K562 (cell line): ENCODE data around the gene LAMTOR1. TPM values are rescaled to one million over a fixed set of nuclear protein-coding genes. Genes with fewer than 3 reads are reported as not detected.
A peak's percentile ranks its signal among the peaks of the same experiment; 100 is the strongest.

Experiments used
- BHLHE40 ChIP-seq: IDR thresholded peaks from 2 replicates; pipeline ENCODE4 v1.6.1; 2011; ENCODE audit warnings: low read length, improper control_type of control experiment
- BRD9 ChIP-seq: fragments of 450-650 bp; IDR thresholded peaks from 2 replicates; pipeline ENCODE4 v1.6.1; 2018; ENCODE audit warnings: low read depth; ENCODE audit not compliant: partially characterized antibody
- DMBX1 ChIP-seq: fragments of 250-450 bp; sonication (Bioruptor Pico); IDR thresholded peaks from 2 replicates; pipeline ENCODE4 v1.8.0; 2022; ENCODE audit warnings: inconsistent platforms, mild to moderate bottlenecking, moderate library complexity, borderline replicate concordance
- FOXP1 ChIP-seq: sonication (generic); formaldehyde crosslinking; IDR thresholded peaks from 2 replicates; pipeline ENCODE4 v1.8.0; 2022; ENCODE audit warnings: mild to moderate bottlenecking, missing genetic modification reagents
- JUNB ChIP-seq: fragments of 450-650 bp; formaldehyde crosslinking; conservative IDR thresholded peaks from 2 replicates; pipeline ENCODE4 v1.4.0; 2020; ENCODE audit warnings: mild to moderate bottlenecking
- KLF13 ChIP-seq: fragments of 450-650 bp; IDR thresholded peaks from 2 replicates; pipeline ENCODE4 v1.6.1; 2016; ENCODE audit warnings: missing genetic modification characterization, low read depth, mild to moderate bottlenecking, missing compliant biosample characterization, moderate library complexity, borderline replicate concordance
- NFRKB ChIP-seq: fragments of 450-650 bp; IDR thresholded peaks from 2 replicates; pipeline ENCODE4 v1.6.1; 2016; ENCODE audit warnings: low read depth
- PTBP1 ChIP-seq: fragments of 200-400 bp; formaldehyde crosslinking; IDR thresholded peaks from 2 replicates; pipeline ENCODE4 v1.6.1; 2017; ENCODE audit warnings: low read depth, low read length
- ZNF584 ChIP-seq: fragments of 200-800 bp; sonication (Bioruptor generic); IDR thresholded peaks from 2 replicates; pipeline ENCODE4 v1.6.1; 2016; ENCODE audit warnings: low read depth, mild to moderate bottlenecking, missing genetic modification characterization, missing compliant biosample characterization
- polyA plus RNA-seq, 8 experiments: library from polyadenylated mRNA; depleted of rRNA in 4 of 8; stranded (reverse) in 5 of 8; unstranded in 3 of 8; fragments of >200 nt; fragmentation: Nextera tagmentation in 2 of 8; fragmentation: Illumina TruSeq in 1 of 8; extraction: Ambion mirVana in 2 of 8; extraction: Trizol in 1 of 8; gene quantifications; 2 replicates each; pipeline versions ENCODE4 v1.2.1 to v1.2.3, GENCODE V29; 2011 to 2014; ENCODE audit warnings: inconsistent platforms in 1 of 8, missing spikeins in 1 of 8
- total RNA-seq, 7 experiments: library from RNA; depleted of rRNA in 6 of 7; stranded (reverse); fragments of >200 nt in 6 of 7; fragmentation: Illumina TruSeq in 2 of 7; extraction: Trizol in 2 of 7; gene quantifications; 2 replicates each; pipeline versions ENCODE4 v1.2.1 to v1.2.3, GENCODE V29; 2011 to 2021; ENCODE audit warnings: low replicate concordance in 1 of 7
- TF ChIP-seq, protein P1 (sequence below): fragments of 450-650 bp; conservative IDR thresholded peaks from 2 replicates; pipeline ENCODE4 v1.6.1; 2016; ENCODE audit warnings: missing genetic modification characterization, low read depth, mild to moderate bottlenecking, control low read depth, missing compliant biosample characterization
- TF ChIP-seq, protein P2 (sequence below): sonication (generic); formaldehyde crosslinking; IDR thresholded peaks from 2 replicates; pipeline ENCODE4 v1.8.0; 2022; ENCODE audit warnings: missing genetic modification reagents, mild to moderate bottlenecking, moderate library complexity, borderline replicate concordance
- TF ChIP-seq, protein P3 (sequence below), 3 experiments: IDR thresholded peaks in 2 of 3; conservative IDR thresholded peaks in 1 of 3; 2 replicates each; pipeline ENCODE4 v1.5.1; 2011 to 2012; ENCODE audit warnings: low read length in 3 of 3, mild to moderate bottlenecking in 3 of 3, control low read depth in 2 of 3, improper control_type of control experiment in 1 of 3, inconsistent platforms in 1 of 3, low read depth in 1 of 3, mixed read lengths in 1 of 3, moderate library complexity in 1 of 3; ENCODE audit not compliant: insufficient read depth in 2 of 3
- TF ChIP-seq, protein P4 (sequence below), 2 experiments: fragments of 250-450 bp in 1 of 2; fragments of 450-650 bp in 1 of 2; sonication (Bioruptor Pico) in 1 of 2; IDR thresholded peaks; 2 replicates each; pipeline versions ENCODE4 v1.6.1 to v1.8.0; 2016 to 2021; ENCODE audit warnings: mild to moderate bottlenecking in 2 of 2, moderate library complexity in 2 of 2, missing compliant biosample characterization in 1 of 2, missing genetic modification characterization in 1 of 2

LAMTOR1 gene
- total and polyA plus RNA-seq, 9 of the 15 experiments (the other 6 are each of a cell fraction or from before 2014, with no cell fraction given), result 62.6 to 104 (median 85.3) TPM

DNA sequence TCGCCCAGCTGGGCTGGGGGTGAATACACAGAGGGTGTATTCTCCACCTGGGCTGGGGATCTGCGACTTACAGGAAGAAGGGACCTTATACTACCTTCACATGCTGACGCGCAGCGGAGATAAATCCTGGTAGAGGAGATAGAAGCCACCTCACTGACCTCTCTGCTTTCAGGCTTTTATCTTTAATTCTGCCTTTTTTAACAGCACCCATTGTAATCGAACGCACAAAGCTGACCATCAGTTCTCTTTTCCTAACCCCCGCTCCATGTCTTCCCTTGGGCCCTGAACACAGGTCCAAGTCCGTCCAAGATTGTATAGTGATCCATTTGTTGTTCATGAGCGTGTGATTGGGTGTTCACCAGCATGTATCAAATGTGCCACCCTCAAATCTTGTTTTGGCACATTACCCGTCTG is 664 bp upstream of the LAMTOR1 start (continued):
- TF ChIP-seq KLF13 (no peak), PTBP1 (0 out of 2 replicates have a peak, but pooled peaks have one; percentile 35), ZNF584 (peak; percentile 32; the same call in 1 of the 2 replicates), FOXP1 (CRISPR knock-in tag) (0 out of 2 replicates have a peak, but pooled peaks have one; percentile 6), BRD9 (peak; percentile 61), BHLHE40 (no peak), DMBX1 (0 out of 2 replicates have a peak, but pooled peaks have one; percentile 2), NFRKB (peak; percentile 66; the same call in 1 of the 2 replicates), JUNB (no peak)
- TF ChIP-seq, protein P1, sequence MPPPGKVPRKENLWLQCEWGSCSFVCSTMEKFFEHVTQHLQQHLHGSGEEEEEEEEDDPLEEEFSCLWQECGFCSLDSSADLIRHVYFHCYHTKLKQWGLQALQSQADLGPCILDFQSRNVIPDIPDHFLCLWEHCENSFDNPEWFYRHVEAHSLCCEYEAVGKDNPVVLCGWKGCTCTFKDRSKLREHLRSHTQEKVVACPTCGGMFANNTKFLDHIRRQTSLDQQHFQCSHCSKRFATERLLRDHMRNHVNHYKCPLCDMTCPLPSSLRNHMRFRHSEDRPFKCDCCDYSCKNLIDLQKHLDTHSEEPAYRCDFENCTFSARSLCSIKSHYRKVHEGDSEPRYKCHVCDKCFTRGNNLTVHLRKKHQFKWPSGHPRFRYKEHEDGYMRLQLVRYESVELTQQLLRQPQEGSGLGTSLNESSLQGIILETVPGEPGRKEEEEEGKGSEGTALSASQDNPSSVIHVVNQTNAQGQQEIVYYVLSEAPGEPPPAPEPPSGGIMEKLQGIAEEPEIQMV (tag), result 0 out of 2 replicates have a peak, but pooled peaks have one; percentile 32
- TF ChIP-seq, protein P2, sequence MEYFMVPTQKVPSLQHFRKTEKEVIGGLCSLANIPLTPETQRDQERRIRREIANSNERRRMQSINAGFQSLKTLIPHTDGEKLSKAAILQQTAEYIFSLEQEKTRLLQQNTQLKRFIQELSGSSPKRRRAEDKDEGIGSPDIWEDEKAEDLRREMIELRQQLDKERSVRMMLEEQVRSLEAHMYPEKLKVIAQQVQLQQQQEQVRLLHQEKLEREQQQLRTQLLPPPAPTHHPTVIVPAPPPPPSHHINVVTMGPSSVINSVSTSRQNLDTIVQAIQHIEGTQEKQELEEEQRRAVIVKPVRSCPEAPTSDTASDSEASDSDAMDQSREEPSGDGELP (CRISPR knock-in tag), result 0 out of 2 replicates have a peak, but pooled peaks have one; percentile 57
- TF ChIP-seq, protein P3, sequence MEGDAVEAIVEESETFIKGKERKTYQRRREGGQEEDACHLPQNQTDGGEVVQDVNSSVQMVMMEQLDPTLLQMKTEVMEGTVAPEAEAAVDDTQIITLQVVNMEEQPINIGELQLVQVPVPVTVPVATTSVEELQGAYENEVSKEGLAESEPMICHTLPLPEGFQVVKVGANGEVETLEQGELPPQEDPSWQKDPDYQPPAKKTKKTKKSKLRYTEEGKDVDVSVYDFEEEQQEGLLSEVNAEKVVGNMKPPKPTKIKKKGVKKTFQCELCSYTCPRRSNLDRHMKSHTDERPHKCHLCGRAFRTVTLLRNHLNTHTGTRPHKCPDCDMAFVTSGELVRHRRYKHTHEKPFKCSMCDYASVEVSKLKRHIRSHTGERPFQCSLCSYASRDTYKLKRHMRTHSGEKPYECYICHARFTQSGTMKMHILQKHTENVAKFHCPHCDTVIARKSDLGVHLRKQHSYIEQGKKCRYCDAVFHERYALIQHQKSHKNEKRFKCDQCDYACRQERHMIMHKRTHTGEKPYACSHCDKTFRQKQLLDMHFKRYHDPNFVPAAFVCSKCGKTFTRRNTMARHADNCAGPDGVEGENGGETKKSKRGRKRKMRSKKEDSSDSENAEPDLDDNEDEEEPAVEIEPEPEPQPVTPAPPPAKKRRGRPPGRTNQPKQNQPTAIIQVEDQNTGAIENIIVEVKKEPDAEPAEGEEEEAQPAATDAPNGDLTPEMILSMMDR (IDR thresholded peaks at IDR 0.05 in 2 of 3, conservative IDR thresholded peaks at IDR 0.05 in 1 of 3; ENCODE audit: insufficient read depth in 2 of 3, low read depth in 1 of 3, low read length in 3 of 3), result 0 out of 6 replicates have a peak, but pooled peaks of 1 of the 3 experiments have one; percentile 28
- TF ChIP-seq, protein P4, sequence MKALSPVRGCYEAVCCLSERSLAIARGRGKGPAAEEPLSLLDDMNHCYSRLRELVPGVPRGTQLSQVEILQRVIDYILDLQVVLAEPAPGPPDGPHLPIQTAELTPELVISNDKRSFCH (CRISPR knock-in tag; IDR thresholded peaks at IDR 0.05), result no peak
- TF ChIP-seq, protein P4 (tag; IDR thresholded peaks at IDR 0.05), result 0 out of 2 replicates have a peak, but pooled peaks have one; percentile 13
